GM18909 (cell line): ENCODE measurements around the gene WIPF1.
"Not testable (repeated sequence)": the region's sequence is repeated elsewhere in the genome, so short reads cannot be mapped to it uniquely, and the experiment has no call there.

ENCODE experiments used
- ATAC-seq: cut with Tn5 transposase; IDR thresholded peaks from one replicate; pipeline ENCODE4 v1.9.1; 2021; ENCODE audit warnings: mild to moderate bottlenecking; ENCODE audit not compliant: unreplicated experiment, poor library complexity

WIPF1 gene

GRCh38 chr2:174575124-174575776 is 22.4 kb downstream of the WIPF1 start:
- no peak for ATAC-seq

GRCh38 chr2:174574657-174575056 is 22.9 kb downstream of the WIPF1 start:
- ATAC-seq: no peak

GRCh38 chr2:174573621-174574081 is 24.0 kb downstream of the WIPF1 start:
- ATAC-seq: no peak

- no peak for ATAC-seq
Observed at GRCh38 chr2:174572556-174572955, 25.0 kb downstream of the WIPF1 start.

GRCh38 chr2:174571669-174572323 is 25.8 kb downstream of the WIPF1 start:
- no peak for ATAC-seq

- ATAC-seq: no peak
Observed at GRCh38 chr2:174570318-174570958, 27.2 kb downstream of the WIPF1 start.

GRCh38 chr2:174569678-174570077 is 27.9 kb downstream of the WIPF1 start:
- ATAC-seq: no peak

- no peak for ATAC-seq
Observed at GRCh38 chr2:174568425-174568824, 29.2 kb downstream of the WIPF1 start.

- ATAC-seq: no peak
Observed at GRCh38 chr2:174566871-174567270, 30.7 kb downstream of the WIPF1 start.

- no peak for ATAC-seq
Observed at GRCh38 chr2:174563530-174564282, 33.9 kb downstream of the WIPF1 start.

GRCh38 chr2:174561972-174562370 is 35.6 kb downstream of the WIPF1 start:
- no peak for ATAC-seq

GRCh38 chr2:174561283-174561971 is 36.2 kb downstream of the WIPF1 start:
- ATAC-seq: no peak

- ATAC-seq: no peak
Observed at GRCh38 chr2:174560737-174561136, 36.9 kb downstream of the WIPF1 start.

GRCh38 chr2:174555998-174556397 is 41.6 kb downstream of the WIPF1 start:
- ATAC-seq: no peak

- ATAC-seq: no peak
Observed at GRCh38 chr2:174554529-174555150, 43.0 kb downstream of the WIPF1 start.

- peak; percentile 63 for ATAC-seq
Observed at GRCh38 chr2:174553811-174554493, 43.7 kb downstream of the WIPF1 start.

GRCh38 chr2:174552880-174553279 is 44.7 kb downstream of the WIPF1 start:
- no peak for ATAC-seq

GRCh38 chr2:174551697-174552096 is 45.9 kb downstream of the WIPF1 start:
- peak; percentile 44 for ATAC-seq

GRCh38 chr2:174548646-174549045 is 49.0 kb downstream of the WIPF1 start:
- not testable (repeated sequence) for ATAC-seq
